K562 treated with DMSO at 1 percent for 48 hours (cell line): ENCODE data around the gene DPY19L1. TPM values are rescaled to one million over a fixed set of nuclear protein-coding genes. Genes with fewer than 3 reads are reported as not detected.

ENCODE experiments used
- total RNA-seq: library from RNA; unstranded; fragments of 300-600 nt; gene quantifications from 2 replicates; pipeline ENCODE4 v1.2.3, GENCODE V29; 2022; ENCODE audit warnings: low replicate concordance; ENCODE audit errors: extremely low read depth

Gene DPY19L1
- not detected in 2 replicates for total RNA-seq

GRCh38 chr7:35037211-35037525 lies at the start of gene DPY19L1:
DPY19L1 (minus strand) TSS chr7:35037485; CDS start chr7:35037394, 91 bp downstream.

Other genes with a start within 250 kb of the DPY19L1 start
- not detected in 2 replicates for gene TBX20, start 216.6 kb upstream of the DPY19L1 start, total RNA-seq